IPS DF 4.7 (cell line): ENCODE measurements around the gene HLA-DOB.
"Not testable (repeated sequence)": the region's sequence is repeated elsewhere in the genome, so short reads cannot be mapped to it uniquely, and the experiment has no call there.

Source experiments
- DNase-seq: peaks from one replicate; pipeline ENCODE4 v3.0.0-alpha.2; 2013; ENCODE audit warnings: low spot score; ENCODE audit errors: extremely low read depth

The HLA-DOB gene

DNA sequence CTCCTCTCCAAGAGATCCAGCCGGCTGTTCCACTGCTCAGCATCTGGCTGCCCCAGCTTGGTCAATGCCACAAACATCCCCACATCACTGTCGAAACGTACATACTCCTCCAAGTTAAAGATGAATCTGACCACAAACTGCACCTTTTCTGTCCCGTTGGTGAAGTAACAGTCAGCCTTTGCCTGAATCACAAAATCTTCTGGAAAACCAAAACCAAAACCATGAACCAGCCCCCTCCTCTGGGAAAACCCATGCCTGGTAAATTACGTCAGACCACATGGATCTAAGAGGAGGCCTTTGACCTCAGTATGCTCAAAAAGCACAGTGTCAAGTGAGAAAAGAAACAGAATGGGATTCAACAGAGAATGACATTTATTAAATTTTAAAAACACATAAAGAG lies 1.7 kb downstream of the HLA-DOB start:
- DNase-seq = no peak

DNA sequence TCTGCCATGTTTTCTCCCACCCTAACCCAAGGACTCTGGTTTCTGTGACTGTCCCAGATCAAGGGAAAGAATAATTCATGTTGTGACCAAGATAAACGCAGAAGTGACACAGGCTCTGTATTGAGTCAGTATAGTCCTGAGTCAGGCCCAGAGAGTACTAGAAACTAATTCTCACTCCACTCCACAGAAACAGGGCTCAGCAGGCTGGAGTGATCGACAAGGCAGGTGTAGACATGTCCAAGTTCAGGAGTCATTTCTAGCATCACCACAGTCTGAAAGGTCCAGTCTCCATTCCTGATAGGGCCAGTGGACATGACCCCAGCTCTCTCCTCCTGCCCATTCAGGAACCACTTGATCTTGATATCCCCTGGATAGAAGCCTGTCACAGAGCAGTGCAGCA lies 2.7 kb downstream of the HLA-DOB start:
- no peak for DNase-seq

DNA sequence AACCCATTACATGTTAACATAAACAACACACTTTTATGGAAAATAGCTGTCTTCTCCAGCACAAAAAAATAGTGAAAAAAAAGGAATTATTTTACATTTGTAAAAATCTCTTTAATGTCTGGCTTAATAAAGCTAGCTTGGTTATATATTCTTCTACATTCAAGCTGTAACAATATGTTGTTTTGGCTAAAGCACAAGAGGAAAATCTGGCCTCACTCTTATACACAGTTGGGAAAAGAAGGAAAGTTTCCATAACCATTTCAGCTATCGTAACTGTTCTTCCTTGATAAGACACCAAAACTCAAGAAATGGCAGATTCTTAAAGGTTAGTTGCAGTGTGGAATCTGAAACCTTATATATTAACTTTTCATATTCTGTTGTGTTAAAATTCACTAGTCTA lies 7.6 kb downstream of the HLA-DOB start:
- no peak for DNase-seq

DNA sequence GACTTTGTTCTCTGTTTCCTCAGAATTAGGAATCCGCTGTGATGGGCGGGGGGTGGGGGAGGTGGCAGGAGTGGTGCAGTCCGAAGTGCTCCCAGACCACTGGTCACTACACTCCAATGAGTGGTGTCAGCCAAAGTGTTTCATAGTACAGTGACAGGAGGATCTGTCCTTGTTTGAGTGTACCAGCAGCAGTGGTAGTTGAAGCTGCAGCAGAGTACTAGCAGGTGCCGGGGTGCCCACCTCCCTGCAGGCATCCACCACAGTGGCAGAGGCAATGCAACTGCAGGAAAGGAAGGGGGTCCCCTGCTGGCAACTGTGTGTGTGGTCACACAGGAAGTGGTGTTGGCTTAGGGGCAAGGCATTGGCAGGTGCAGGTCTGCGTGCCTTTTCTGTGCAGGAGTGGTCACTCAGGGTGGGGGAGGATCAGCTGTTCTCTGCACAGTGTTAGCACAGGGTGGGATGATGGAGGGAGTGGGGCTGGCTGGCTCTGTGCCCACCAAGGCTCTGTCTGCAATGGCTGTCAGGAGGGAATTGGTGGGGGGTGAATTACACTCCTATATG lies 9.7 kb downstream of the HLA-DOB start:
- DNase-seq = no peak

DNA sequence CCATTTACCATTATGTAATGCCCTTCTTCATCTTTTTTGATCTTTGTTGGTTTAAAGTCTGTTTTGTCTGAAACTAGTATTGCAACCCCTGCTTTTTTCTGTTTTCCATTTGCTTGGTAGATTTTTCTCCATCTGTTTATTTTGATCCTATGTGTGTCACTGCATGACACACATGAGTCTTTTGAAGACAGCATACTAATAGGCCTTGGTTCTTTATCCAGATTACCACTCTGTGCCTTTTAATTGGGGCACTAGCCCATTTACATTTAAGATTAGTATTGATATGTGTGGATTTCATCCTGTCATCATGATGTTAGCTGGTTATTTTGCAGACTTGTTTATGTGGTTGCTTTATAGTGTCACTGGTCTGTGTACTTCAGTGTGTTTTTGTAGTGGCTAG lies 11.4 kb downstream of the HLA-DOB start:
- not testable (repeated sequence) for DNase-seq

DNA sequence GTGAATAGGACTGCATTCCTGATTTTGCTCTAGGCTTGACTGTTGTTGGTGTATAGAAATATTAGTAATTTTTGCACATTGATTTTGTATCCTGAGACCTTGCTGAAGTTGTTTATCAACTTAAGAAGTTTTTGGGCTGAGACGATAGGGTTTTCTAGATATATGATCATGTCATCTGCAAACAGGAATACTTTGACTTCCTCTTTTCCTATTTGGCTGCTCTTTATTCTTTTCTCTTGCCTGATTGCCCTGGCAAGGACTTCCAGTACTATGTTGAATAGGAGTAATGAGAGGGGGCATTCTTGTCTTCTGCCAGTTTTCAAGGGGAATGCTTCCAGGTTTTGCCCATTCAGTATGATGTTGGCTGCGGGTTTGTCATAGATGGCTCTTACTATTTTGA lies 13.4 kb downstream of the HLA-DOB start:
- no peak for DNase-seq

DNA sequence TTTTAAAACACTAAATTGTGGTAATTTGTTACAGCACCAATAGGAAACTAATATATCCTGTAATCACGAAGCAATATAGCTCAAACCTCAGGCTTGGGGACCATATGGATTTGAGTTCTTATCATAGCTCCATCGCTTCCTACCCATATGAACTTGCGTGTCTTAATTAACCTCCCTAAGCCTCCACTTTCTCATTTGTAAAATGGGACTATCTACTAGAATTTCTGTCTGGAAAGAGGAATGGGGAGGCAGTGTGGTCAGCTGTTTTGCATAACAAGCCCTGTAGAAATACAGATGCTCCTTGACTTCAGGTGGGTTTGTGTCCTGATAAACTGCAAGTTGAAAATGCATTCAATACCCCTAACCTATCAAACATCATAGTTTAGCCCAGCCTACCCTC lies 17.1 kb downstream of the HLA-DOB start:
- no peak for DNase-seq

DNA sequence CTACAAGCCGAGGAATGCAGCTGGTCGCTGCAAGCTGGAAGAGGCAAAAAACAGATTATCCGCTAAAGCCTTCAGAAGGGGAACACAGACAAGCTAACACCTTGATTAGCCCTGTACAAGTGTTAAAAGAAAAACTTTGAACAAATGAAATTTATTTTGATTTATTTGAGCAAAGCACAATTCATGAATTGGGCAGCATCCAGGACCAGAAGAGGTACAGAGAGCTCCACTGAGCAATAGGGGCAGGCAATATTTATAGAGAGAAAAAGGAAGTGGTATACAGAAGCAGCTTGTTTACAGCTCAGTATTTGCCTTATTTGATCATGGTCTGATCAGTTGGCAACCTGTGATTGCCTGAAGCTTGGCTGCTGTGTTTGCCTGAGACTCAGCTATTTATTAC lies 17.6 kb downstream of the HLA-DOB start:
- no peak for DNase-seq

DNA sequence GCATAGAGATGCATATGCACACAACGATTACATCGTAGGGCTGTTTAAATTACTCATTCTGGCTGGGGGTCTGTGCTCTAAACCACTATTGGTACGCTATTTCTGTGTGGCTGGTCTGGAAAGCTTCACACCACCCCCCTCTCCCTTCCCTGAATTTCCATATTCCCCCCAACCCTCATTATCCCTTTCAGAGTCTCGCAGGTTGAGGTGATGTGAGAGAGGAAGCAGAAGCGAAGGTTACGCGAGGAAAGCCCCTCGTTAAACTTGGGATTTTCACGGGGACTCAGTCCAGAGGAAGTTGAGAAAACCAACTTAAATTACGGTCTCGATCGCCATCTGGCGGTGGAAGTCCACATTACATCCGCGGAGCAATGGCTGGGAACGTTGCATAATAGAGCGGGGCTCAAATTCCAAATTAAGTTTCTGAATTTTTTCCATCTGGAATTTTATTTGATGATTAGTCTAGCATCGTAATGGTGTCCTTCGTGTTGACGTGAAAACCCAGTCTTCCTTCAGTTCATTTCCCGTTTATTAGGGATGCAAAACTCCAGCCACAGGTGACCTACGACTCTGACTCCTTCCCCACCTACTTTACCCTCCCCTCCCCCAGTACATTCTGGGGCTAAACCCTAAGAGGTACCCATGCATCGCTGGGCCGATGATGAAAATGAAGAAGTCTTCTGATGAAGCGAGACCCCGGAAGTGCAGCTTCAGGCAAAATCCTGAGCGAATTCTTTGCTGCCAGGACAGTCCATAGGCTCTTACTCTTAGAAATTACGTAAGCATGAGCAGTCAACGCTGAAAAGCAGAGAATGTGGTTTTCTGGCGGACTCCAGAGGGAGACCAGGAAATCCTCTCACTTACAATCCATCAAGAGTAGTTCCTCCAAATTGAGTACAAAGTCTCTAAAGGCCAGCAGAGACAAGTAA lies 19.7 kb downstream of the HLA-DOB start:
- peak; percentile 51 for DNase-seq

DNA sequence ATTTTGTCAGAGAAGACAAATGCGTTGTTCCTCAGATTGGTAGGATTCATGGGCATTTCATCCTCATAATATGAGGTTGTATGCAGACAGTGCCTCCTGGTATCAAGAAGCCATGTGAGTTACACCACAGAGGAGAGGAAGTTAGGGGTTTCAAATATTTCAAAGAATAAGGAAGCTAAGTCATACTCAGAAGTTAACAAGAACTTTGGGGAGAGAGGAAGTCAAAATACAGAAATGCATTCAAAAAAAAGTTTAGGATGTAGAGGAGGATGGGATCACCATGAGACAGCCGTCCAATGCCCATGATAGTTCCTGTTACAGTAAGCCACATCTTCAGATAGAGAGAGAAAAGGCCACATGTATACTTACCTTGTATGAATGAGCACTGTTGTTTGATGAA lies 22.3 kb downstream of the HLA-DOB start:
- DNase-seq = no peak

DNA sequence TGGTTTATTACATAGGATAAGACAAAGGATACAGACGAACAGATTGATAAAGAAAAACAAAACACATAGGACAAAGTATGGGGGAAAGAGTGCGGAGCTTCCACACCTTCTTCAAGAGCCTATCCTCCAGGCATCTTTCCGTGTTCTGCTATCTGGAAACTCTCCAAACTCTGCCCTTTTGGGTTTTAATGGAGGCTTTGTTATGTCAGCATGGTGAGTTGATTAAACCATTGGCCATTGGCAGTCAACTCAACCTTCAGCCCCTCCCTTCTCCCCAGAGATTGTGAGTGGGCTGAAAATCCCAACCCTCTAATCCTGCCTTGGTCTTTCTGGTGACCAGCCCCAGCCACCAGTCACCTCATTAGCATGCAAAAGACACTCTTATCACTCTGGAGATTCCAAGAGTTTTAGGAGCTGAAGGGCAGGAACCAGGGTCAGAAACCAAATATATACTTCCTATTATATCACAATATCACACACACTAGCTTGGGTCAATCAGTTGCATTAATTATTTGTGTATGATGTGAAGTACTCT lies 23.8 kb downstream of the HLA-DOB start:
- DNase-seq = no peak

DNA sequence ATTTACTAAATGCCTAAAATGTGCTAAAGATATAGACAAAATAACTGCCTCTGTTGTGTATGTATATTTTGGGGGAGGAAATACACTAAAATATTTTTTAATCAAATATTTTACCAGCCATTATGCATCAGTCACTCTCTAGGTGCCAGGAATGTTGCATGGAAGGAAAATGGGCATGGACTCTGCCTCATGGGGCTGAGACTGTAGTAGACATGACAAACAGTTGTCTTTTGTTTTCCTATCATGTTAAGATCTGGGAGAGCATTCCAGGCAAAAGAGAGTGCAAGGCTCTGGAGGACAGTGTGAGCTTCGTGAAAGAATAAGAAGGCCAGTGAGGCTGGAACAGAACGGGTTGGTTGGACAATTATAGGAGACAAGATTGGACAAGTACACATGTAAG lies 26.5 kb downstream of the HLA-DOB start:
- no peak for DNase-seq

DNA sequence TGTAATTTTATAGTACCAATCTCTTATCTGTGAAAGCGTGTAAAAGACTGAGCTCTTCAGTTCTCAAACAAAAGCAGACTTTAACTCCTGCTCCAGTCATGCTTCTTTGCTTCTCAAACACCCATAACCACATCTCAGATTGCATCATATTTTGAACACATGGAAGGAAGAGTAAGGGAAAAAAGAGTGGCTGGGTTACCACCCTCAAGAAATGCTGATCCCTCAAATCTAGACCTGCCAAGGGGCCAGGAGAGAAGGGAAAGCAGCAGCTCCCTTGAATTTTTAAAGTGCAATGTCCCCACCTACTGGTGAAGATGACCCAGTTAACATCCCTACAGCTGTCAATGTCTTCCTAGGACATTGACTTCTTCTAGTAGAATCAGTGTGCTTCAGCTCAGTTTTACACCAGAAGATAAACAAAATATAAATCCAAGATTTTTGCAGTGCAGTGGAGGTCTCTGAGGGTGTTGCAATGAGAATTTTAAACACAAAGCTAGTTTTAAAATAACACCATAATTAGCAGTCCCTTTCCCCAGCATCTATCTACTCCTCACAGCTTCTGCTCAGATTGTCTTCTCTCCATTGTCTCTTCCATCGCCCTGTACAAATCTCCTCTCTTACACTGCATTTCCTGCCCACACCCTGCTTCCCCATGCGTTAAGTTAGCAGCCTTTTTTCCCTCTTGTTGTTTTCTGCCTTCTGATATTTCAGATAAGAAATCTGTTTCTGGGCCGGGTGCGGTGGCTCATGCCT lies 30.8 kb downstream of the HLA-DOB start:
- no peak for DNase-seq

DNA sequence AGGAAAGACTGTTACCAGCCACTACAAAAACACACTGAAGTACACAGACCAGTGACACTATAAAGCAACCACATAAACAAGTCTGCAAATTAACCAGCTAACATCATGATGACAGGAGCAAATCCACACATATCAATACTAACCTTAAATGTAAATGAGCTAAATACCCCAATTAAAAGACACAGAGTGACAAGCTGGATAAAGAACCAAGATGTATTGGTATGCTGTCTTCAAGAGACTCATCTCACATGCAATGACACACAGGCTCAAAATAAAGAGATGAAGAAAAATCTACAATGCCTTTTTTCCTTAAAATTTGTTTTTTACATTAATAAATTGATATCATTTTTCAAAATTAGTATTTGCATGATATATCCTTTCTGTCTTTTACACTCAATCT lies 33.9 kb downstream of the HLA-DOB start:
- DNase-seq = not testable (repeated sequence)

DNA sequence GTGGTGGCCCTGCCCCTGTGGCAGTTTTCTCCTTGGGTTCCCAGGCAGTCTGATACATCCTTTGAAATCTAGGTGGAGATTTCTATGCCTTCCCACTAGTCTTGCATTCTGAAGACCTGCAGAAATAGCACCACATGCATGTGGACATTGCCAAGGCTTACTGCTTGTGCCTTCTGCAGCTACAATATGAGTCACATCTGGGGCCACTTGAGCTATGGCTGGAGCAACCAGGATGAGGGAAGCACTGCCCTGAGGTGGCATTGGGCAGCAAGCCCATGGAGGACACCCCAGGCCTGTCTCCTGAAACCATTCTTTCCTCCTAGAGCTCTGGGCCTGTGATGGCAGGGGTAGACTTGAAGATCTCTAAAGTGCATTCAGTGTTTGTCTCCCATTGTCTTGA lies 37.8 kb downstream of the HLA-DOB start:
- DNase-seq = no peak

DNA sequence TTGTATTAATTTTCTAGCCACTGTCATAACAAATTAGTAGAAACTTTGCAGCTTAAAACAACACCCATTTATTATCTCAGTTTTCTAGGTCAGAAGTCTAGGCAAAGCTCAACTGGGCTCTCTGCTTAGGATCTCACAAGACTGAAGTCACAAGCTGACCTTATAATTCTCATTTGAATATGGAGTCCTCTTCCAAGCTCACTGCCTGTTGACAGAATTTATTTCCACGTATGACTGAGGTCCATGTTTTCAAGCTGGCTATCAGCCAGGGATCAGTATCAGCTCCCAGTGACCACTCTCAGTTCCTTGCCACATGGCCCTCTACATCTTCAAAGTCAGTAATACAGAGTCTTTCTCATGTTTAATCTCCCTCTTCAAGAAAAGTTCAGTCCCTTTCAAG lies 41.7 kb downstream of the HLA-DOB start:
- DNase-seq = no peak

DNA sequence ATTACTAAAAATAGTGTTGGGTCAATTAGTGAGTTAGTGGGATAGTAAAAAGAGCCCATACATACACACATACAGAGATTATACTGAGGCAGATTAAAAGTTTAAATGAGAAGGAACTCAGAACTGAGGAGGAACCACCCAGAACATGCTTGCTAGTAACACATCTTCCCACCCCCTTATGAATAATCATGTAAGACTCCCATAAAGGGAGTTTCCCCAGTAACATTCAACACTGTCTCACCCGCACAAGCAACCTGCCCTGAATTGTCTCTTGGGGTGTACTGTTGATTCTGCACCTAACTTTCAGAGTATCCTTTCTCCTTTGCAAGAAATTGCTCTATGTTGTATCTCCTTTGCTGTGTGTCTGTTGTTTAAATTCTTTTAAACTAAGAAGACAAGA lies 42.4 kb downstream of the HLA-DOB start:
- no peak for DNase-seq

DNA sequence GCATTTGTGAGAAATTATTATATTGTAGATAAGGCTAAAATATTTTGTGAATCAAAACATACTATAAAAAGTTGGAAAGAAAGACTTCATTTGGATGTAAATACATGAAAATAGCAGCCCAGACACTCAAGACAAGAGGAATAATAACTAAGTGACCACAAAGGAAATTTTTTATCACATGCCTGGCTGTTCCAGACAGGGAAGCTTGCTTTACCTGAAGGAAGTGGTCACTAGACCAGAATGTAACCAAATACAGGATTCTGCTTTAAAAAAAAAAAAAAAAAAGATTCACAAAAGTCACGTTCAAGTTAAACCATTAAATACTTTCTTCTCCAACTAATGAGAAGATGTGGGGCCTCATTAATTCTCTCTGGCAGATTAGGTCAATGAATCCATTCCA lies 44.1 kb downstream of the HLA-DOB start:
- no peak for DNase-seq

DNA sequence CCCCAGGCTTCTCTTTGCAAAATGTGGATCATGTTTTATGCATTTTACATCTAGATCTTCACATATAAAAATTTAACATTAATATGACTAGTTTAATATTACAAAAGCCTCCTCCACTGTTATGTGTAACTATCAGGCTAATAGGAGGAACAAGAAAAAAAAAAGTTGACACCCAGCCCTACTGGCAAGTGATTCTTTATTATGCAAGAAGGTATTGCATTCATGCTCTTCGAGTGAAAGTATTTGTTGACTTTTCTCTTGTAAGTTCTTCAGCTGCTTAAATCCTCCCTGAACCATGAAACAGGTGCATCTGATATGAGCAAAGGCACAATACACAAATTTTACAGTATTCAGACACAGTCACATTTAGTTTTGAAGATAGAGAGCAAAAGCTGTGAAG lies 52.8 kb downstream of the HLA-DOB start:
- no peak for DNase-seq

DNA sequence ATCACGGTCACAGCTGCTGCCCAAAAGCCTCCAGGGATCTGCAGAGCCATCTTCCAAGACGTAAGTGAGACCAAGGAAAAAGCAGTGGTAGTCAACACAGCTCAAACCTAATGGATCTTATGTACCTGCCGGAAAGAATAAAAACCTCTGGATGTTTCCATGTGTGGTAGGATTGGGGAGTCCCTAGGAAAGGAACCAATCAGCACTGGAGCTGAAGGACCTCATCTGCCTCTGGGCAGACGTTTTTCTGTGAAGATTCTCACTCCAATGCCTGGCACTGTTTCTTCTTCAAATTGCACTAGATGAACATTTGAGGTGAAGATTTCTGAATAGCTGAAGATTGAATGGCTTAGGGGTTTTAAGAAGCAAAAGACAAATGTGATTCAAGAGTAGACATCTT lies 53.4 kb downstream of the HLA-DOB start, which contains the start of gene HLA-DQB2:
HLA-DQB2 (minus strand) TSS at position 112 of the 400 bp plus-strand sequence; CDS start at position 50, 62 bp downstream.
- no peak for DNase-seq
